Measurements from ENCODE around the gene PALLD.

Gene PALLD

DNA sequence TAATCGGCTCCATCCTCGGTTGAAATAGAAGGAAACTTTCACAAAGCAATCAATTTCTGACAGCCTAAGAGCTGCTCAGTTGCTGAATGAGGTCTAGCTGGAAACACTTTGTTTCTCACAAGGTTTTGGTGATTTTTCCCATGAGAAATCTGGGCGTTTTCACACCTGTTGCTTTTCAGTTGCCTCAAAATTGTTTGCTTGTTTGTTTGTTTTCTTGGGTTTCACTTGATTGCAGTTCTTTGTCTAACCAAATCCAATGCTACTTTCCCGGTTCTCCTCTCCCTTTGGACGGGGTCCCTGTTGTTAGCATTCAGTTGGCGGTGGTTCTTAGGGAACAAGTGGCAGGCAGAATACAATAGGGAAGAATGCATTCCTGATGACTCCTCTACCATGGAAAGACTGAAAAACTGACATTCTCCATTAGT is 135.5 kb downstream of the PALLD start:
- H3K4me3 ChIP-seq (ENCODE audit: low read depth, low read length) = peak overlapping the region; percentile 58
- peak; percentile 98 for TF ChIP-seq SCRT2 (tag by site-specific recombination; IDR thresholded peaks at IDR 0.05)
- no peak for TF ChIP-seq ZNF23 (tag by site-specific recombination; IDR thresholded peaks at IDR 0.05; ENCODE audit: borderline replicate concordance)
- TF ChIP-seq FEZF1 (tag by site-specific recombination; IDR thresholded peaks at IDR 0.05) = no peak
- TF ChIP-seq ZNF830 (tag by site-specific recombination; IDR thresholded peaks at IDR 0.05; ENCODE audit: low read depth) = no peak
- TF ChIP-seq IKZF3 (tag by site-specific recombination; IDR thresholded peaks at IDR 0.05) = peak; percentile 66
- peak; percentile 94 for TF ChIP-seq SCRT1 (tag by site-specific recombination; IDR thresholded peaks at IDR 0.05; ENCODE audit: borderline replicate concordance)
- POLR2A ChIA-PET = interaction anchor here (0.7 to 2.0 kb wide), 3 partner anchors 20 to 63 kb away, joined by 3 to 6 read pairs (median 3); no protein-coding TSS in a partner anchor

DNA sequence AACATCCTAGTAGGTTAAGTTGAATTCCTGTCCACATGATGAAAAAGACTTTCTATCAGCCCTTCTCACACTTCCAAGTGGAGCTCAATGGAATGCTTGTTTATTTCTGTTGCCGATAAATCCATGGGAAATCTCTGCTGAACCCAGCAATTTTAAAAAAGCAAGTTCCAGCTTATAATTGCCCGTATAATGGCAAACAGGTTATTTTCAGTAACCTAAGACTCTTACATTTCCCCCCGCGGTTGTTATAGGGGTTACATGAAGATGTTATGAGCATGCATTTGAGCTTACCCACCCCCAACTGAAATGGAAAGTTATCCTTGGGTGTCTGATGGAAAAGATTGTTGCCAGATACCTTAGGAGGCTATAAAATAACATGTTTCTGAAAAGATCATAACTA is 136.2 kb downstream of the PALLD start:
- Histone ChIP-seq H3K27ac (ENCODE audit: extremely low read depth, low read depth, low read length) (peak overlapping the region; percentile 77; the same call in 1 of the 2 replicates), H3K9me3 (ENCODE audit: control insufficient read depth, insufficient read depth, low read depth, low read length) (no peaks in the 10 kb centered on the region), H3K4me1 (ENCODE audit: control insufficient read depth, insufficient read depth, low read length) (peaks cover 22% of the 10 kb centered on the region), H3K36me3 (ENCODE audit: control insufficient read depth in 2 of 2, insufficient read depth in 1 of 2, low read length in 2 of 2) (no peaks in the 10 kb centered on the region), H3K4me3 (ENCODE audit: low read depth, low read length) (peak overlapping the region; percentile 58)
- POLR2A ChIA-PET = interaction anchor here (0.5 to 2.0 kb wide), 4 partner anchors 13 to 44 kb away, joined by 3 to 9 read pairs (median 5); no protein-coding TSS in a partner anchor
- TF ChIP-seq ZNF660 (tag by site-specific recombination; IDR thresholded peaks at IDR 0.05) (no peak), SCRT1 (tag by site-specific recombination; IDR thresholded peaks at IDR 0.05; ENCODE audit: borderline replicate concordance) (0 out of 2 replicates have a peak, but pooled peaks have one; percentile 11), FEZF1 (tag by site-specific recombination; IDR thresholded peaks at IDR 0.05) (peak; percentile 16; the same call in 1 of the 2 replicates), SP7 (tag by site-specific recombination; IDR thresholded peaks at IDR 0.05) (peak; percentile 96), GLIS1 (tag by site-specific recombination; IDR thresholded peaks at IDR 0.05) (0 out of 2 replicates have a peak, but pooled peaks have one; percentile 27), SCRT2 (tag by site-specific recombination; IDR thresholded peaks at IDR 0.05) (peak; percentile 17; the same call in 1 of the 2 replicates)
- TF ChIP-seq, protein P1, sequence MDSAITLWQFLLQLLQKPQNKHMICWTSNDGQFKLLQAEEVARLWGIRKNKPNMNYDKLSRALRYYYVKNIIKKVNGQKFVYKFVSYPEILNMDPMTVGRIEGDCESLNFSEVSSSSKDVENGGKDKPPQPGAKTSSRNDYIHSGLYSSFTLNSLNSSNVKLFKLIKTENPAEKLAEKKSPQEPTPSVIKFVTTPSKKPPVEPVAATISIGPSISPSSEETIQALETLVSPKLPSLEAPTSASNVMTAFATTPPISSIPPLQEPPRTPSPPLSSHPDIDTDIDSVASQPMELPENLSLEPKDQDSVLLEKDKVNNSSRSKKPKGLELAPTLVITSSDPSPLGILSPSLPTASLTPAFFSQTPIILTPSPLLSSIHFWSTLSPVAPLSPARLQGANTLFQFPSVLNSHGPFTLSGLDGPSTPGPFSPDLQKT (IDR thresholded peaks at IDR 0.05; ENCODE audit: borderline replicate concordance, low read depth, low read length) = no peak
- CTCF ChIA-PET = interaction anchor here (0.6 to 5.3 kb wide), 6 partner anchors 13 to 450 kb away, joined by 4 to 24 read pairs (median 4); no protein-coding TSS in a partner anchor

More for the DNA sequence above, 135.5 kb downstream of the PALLD start:
- Histone ChIP-seq H3K4me1 (ENCODE audit: control insufficient read depth, insufficient read depth, low read length) (peaks cover 19% of the 10 kb centered on the region; the same call in 1 of the 2 replicates), H3K9me3 (ENCODE audit: control insufficient read depth, insufficient read depth, low read depth, low read length) (no peaks in the 10 kb centered on the region), H3K36me3 (ENCODE audit: control insufficient read depth in 2 of 2, insufficient read depth in 1 of 2, low read length in 2 of 2) (no peaks in the 10 kb centered on the region), H3K27ac (ENCODE audit: extremely low read depth, low read depth, low read length) (peak overlapping the region; percentile 77; the same call in 1 of the 2 replicates)
- CTCF ChIA-PET = interaction anchor here (0.5 to 5.3 kb wide), 3 partner anchors 18 to 46 kb away, joined by 3 to 24 read pairs (median 5); no protein-coding TSS in a partner anchor

DNA sequence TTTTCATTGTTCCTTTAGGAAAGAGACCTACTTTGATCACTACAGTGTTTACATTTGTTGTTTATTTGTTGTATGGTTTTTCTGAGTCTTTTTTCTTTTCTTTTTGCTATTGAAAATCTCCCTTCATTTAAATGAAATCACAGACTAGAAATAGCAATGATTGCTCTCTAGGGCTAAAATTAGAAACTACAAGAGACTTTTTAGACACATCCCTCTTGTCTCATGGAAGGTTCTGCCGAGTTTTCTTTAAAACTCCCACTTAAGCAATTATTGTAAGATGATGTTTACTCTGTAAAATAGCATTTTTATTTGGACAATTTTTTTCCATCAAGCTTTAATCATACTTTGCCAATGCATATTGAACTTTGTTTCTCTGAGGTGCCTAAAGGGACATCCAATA is 136.6 kb downstream of the PALLD start:
- Histone ChIP-seq H3K9me3 (ENCODE audit: control insufficient read depth, insufficient read depth, low read depth, low read length) (no peaks in the 10 kb centered on the region), H3K27ac (ENCODE audit: extremely low read depth, low read depth, low read length) (peak overlapping the region; percentile 77; the same call in 1 of the 2 replicates), H3K36me3 (ENCODE audit: control insufficient read depth in 2 of 2, insufficient read depth in 1 of 2, low read length in 2 of 2) (no peaks in the 10 kb centered on the region), H3K4me3 (ENCODE audit: low read depth, low read length) (peak overlapping the region; percentile 58), H3K4me1 (ENCODE audit: control insufficient read depth, insufficient read depth, low read length) (peaks cover 25% of the 10 kb centered on the region)
- TF ChIP-seq, protein P2, sequence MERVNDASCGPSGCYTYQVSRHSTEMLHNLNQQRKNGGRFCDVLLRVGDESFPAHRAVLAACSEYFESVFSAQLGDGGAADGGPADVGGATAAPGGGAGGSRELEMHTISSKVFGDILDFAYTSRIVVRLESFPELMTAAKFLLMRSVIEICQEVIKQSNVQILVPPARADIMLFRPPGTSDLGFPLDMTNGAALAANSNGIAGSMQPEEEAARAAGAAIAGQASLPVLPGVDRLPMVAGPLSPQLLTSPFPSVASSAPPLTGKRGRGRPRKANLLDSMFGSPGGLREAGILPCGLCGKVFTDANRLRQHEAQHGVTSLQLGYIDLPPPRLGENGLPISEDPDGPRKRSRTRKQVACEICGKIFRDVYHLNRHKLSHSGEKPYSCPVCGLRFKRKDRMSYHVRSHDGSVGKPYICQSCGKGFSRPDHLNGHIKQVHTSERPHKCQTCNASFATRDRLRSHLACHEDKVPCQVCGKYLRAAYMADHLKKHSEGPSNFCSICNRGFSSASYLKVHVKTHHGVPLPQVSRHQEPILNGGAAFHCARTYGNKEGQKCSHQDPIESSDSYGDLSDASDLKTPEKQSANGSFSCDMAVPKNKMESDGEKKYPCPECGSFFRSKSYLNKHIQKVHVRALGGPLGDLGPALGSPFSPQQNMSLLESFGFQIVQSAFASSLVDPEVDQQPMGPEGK (tag by site-specific recombination; IDR thresholded peaks at IDR 0.05) = no peak
- TF ChIP-seq ZNF16 (tag by site-specific recombination; IDR thresholded peaks at IDR 0.05; ENCODE audit: low read depth) (no peak), ZNF610 (tag by site-specific recombination; IDR thresholded peaks at IDR 0.05; ENCODE audit: borderline replicate concordance) (no peak), KLF16 (tag by site-specific recombination; IDR thresholded peaks at IDR 0.05) (no peak), ZNF558 (tag by site-specific recombination; IDR thresholded peaks at IDR 0.05) (no peak), ZNF23 (tag by site-specific recombination; IDR thresholded peaks at IDR 0.05; ENCODE audit: borderline replicate concordance) (no peak), SP7 (tag by site-specific recombination; IDR thresholded peaks at IDR 0.05) (no peak), ZNF747 (tag by site-specific recombination; IDR thresholded peaks at IDR 0.05) (no peak), EGR2 (tag by site-specific recombination; IDR thresholded peaks at IDR 0.05; ENCODE audit: low read depth) (no peak), ZNF133 (tag by site-specific recombination; IDR thresholded peaks at IDR 0.05) (no peak), ZBTB1 (tag by site-specific recombination; IDR thresholded peaks at IDR 0.05) (no peak), ZNF654 (tag by site-specific recombination; IDR thresholded peaks at IDR 0.05; ENCODE audit: low read depth) (no peak)
- TF ChIP-seq, protein P3, sequence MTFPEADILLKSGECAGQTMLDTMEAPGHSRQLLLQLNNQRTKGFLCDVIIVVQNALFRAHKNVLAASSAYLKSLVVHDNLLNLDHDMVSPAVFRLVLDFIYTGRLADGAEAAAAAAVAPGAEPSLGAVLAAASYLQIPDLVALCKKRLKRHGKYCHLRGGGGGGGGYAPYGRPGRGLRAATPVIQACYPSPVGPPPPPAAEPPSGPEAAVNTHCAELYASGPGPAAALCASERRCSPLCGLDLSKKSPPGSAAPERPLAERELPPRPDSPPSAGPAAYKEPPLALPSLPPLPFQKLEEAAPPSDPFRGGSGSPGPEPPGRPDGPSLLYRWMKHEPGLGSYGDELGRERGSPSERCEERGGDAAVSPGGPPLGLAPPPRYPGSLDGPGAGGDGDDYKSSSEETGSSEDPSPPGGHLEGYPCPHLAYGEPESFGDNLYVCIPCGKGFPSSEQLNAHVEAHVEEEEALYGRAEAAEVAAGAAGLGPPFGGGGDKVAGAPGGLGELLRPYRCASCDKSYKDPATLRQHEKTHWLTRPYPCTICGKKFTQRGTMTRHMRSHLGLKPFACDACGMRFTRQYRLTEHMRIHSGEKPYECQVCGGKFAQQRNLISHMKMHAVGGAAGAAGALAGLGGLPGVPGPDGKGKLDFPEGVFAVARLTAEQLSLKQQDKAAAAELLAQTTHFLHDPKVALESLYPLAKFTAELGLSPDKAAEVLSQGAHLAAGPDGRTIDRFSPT (tag by site-specific recombination; IDR thresholded peaks at IDR 0.05) = no peak
- ChIA-PET POLR2A (interaction anchor here (0.5 to 2.2 kb wide), 6 partner anchors 13 to 48 kb away, joined by 3 to 9 read pairs (median 4); no protein-coding TSS in a partner anchor), CTCF (interaction anchor here (0.6 to 5.3 kb wide), 6 partner anchors 12 to 450 kb away, joined by 4 to 24 read pairs (median 4); no protein-coding TSS in a partner anchor)

Measured in HEK293 (cell line).